HUES64 (cell line): ENCODE results near the gene MT4.

Experiments
- H3K27ac ChIP-seq: 2 replicates; pipeline ENCODE4 v1.7.0; 2013; ENCODE audit warnings: low read depth, low read length, inconsistent platforms
- H3K27me3 ChIP-seq: 2 replicates; pipeline ENCODE4 v1.6.1; 2013; ENCODE audit warnings: mild to moderate bottlenecking, low read length; ENCODE audit not compliant: insufficient read depth
- H3K36me3 ChIP-seq: 2 replicates; pipeline ENCODE4 v1.6.1; 2013; ENCODE audit warnings: mild to moderate bottlenecking, low read length; ENCODE audit not compliant: insufficient read depth
- H3K4me1 ChIP-seq: 2 replicates; pipeline ENCODE4 v1.6.1; 2013; ENCODE audit warnings: mild to moderate bottlenecking, low read length, moderate library complexity; ENCODE audit not compliant: insufficient read depth
- H3K4me3 ChIP-seq: 2 replicates; pipeline ENCODE4 v1.5.1; 2013; ENCODE audit warnings: mild to moderate bottlenecking, low read length, moderate library complexity
- H3K9ac ChIP-seq: 2 replicates; pipeline ENCODE4 v1.6.1; 2013; ENCODE audit warnings: mild to moderate bottlenecking, low read depth, low read length
- H3K9me3 ChIP-seq: 2 replicates; pipeline ENCODE4 v1.6.1; 2013; ENCODE audit warnings: low read depth, low read length; ENCODE audit not compliant: insufficient read depth
- WGBS: fragments of 150-250, 120-280 bp; methylation state at CpG from one replicate; pipeline ENCODE4 v1.1.7; 2013; ENCODE audit warnings: missing lambda C conversion rate; 5-methylcytosine and 5-hydroxymethylcytosine counted together

MT4 gene

DNA sequence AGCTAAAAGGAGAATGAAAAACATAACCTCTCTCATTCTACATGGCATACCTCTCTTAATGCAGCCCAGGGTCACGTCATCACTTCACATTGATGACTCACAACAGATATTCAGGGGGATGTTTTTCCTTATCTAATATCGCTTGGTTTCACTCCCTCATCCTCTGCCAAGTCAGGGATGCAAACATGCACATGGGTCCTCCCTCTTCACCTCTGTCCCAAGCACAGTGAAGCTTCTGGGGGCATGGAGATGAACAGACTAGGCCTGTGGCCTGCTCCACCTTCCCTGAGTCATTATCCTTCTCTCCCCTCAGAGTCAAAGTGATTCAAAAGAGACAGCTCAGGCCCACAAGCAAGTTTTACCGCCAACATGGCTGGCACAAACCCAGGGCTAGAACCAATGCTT, 41.2 kb downstream of the MT4 start:
- peaks cover 18% of the 10 kb centered on the region for H3K4me1 ChIP-seq
- H3K9me3 ChIP-seq: no peaks in the 10 kb centered on the region
- H3K27me3 ChIP-seq: peaks cover 67% of the 10 kb centered on the region
- WGBS: 88% methylated on average over 3 of the region's 3 CpGs
- no peak overlapping the region for H3K9ac ChIP-seq
- H3K36me3 ChIP-seq: no peaks in the 10 kb centered on the region
- no peak overlapping the region for H3K27ac ChIP-seq
- no peak overlapping the region for H3K4me3 ChIP-seq

DNA sequence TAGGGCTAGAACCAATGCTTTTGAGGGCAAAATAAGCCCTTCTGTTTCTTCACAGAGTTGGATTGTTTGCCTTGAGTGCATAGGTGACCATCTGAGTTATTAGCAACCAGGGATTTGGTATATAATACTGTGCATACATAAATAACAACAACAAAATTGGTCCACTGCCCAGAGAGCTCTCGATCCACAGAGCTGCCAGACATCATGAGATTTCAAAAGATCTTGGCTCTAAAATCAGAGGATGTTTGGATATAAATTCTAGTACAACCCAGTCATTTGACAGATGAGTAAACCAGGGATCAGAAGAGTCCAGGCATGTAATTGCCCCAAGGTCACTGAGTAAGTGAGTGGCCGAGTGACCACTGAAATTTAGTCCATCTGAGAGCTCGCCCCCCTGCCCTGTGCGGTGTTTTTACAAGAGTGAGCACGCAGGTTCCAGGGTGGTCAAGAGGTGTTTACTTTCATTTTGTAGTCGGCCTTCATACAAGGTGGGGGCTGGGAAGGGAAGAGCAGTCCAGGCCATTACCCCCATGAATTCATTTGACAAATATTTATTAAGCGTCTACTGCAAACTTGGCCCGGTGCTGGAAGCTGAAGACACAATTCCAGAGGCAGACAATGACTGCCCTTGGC, 41.7 kb downstream of the MT4 start:
- Histone ChIP-seq H3K4me1 (peaks cover 18% of the 10 kb centered on the region), H3K27me3 (peaks cover 72% of the 10 kb centered on the region), H3K4me3 (no peak overlapping the region), H3K27ac (no peak overlapping the region), H3K9me3 (no peaks in the 10 kb centered on the region), H3K9ac (no peak overlapping the region), H3K36me3 (no peaks in the 10 kb centered on the region)
- WGBS: 87% methylated on average over 8 of the region's 8 CpGs

DNA sequence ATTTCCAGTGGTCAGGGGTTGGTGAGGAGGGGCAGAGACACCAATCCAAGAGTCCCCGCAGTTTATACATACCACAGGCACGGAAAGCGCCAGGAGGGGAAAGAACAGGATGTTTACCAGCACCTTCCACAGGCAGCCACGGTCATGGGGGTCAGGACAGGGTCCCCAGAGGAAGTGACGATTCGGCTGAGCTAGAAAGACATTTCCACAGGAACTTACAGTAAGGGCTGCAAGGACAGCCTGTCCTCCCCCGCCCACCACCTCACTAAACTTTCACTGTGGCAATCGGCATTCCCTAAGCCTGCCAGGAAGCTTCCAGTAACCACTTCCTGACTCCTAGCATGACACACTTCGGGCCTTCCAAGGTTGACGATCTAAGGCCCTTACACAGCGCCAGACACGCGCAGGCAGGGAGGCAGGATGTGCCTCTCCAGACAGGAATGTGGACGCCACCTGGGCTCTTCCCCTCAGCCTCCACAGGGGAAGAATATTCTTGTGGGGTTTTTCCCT, 42.3 kb downstream of the MT4 start:
- peaks cover 75% of the 10 kb centered on the region for H3K27me3 ChIP-seq
- no peak overlapping the region for H3K27ac ChIP-seq
- 71% methylated on average over 14 of the region's 14 CpGs for WGBS
- H3K9me3 ChIP-seq: no peaks in the 10 kb centered on the region
- H3K4me1 ChIP-seq: peaks cover 18% of the 10 kb centered on the region
- H3K36me3 ChIP-seq: no peaks in the 10 kb centered on the region
- no peak overlapping the region for H3K4me3 ChIP-seq
- no peak overlapping the region for H3K9ac ChIP-seq

DNA sequence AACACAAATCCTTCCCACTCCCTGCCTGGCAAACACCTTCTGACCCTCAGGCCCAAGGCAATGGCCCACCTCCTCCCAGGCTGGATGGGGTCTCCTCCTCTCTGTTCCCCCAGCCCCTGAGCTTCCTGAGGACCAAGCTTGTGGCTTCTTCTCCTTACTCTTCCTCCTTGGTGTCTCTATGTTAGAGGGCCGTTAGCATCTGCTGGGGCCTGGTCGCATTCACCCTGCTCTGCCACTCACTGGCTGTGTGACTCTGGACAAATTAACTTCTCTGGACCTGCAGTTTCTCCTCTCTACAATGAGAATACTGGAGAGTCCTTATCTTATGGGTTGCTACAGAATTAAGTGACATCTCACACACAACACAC, 42.8 kb downstream of the MT4 start:
- Histone ChIP-seq H3K36me3 (no peaks in the 10 kb centered on the region), H3K9ac (no peak overlapping the region), H3K27ac (no peak overlapping the region), H3K4me3 (peak overlapping the region; percentile 53), H3K4me1 (peaks cover 18% of the 10 kb centered on the region), H3K27me3 (peaks cover 79% of the 10 kb centered on the region), H3K9me3 (no peaks in the 10 kb centered on the region)
- 68% methylated on average over 2 of the region's 2 CpGs for WGBS

DNA sequence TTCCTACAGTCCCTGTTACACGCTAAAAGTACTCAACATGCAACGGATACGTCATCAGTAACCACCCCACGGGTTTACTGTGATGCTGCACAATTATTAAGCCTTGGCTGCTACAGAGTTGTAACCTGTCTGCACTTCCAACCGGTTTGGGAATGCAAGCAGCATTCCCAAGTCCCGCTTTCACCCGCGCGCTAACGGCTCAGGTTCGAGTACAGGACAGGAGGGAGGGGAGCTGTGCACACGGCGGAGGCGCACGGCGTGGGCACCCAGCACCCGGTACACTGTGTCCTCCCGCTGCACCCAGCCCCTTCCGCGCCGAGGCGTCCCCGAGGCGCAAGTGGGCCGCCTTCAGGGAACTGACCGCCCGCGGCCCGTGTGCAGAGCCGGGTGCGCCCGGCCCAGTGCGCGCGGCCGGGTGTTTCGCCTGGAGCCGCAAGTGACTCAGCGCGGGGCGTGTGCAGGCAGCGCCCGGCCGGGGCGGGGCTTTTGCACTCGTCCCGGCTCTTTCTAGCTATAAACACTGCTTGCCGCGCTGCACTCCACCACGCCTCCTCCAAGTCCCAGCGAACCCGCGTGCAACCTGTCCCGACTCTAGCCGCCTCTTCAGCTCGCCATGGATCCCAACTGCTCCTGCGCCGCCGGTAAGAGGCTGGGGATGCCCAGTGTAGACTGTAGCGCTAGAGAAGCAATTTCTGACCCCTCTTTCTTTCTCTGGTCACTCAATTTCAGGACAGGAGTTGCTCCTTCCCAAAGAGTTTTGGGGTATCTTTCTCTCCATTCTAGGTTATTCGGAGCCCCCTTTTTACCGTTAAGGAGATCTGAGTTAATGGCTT, 43.4 kb downstream of the MT4 start, which contains the start of gene MT2A:
MT2A (plus strand) TSS at position 542 of the 833 bp plus-strand sequence; CDS start at position 614, 72 bp downstream.
- H3K4me3 ChIP-seq: peak within 1 kb of the TSS; percentile 53
- H3K27me3 ChIP-seq: peaks cover 85% of the 10 kb centered on the region
- peaks cover 18% of the 10 kb centered on the region for H3K4me1 ChIP-seq
- 6% methylated on average over 62 of the region's 62 CpGs for WGBS
- peak within 1 kb of the TSS; percentile 18; the same call in 1 of the 2 replicates for H3K9ac ChIP-seq
- no peaks in the 10 kb centered on the region for H3K36me3 ChIP-seq
- no peak within 1 kb of the TSS for H3K27ac ChIP-seq
- no peaks in the 10 kb centered on the region for H3K9me3 ChIP-seq

DNA sequence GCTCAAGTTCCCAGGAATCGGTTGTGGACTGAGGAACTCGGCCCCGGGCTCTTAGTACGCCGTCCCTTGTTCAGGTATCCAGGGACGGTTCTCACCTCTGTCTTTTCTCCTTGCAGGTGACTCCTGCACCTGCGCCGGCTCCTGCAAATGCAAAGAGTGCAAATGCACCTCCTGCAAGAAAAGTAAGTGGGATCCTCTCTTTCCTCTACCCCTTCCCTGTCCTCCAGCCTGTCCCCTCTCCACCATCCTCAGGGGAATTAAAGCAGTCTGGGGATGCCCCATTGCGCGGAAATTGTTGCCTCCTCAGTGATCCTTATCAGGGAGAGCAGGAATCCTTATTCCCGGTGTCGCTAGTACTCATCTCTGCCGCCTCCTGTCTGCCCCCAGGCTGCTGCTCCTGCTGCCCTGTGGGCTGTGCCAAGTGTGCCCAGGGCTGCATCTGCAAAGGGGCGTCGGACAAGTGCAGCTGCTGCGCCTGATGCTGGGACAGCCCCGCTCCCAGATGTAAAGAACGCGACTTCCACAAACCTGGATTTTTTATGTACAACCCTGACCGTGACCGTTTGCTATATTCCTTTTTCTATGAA, 44.1 kb downstream of the MT4 start:
- WGBS: 3% methylated on average over 19 of the region's 21 CpGs
- H3K4me3 ChIP-seq: peak overlapping the region; percentile 53
- H3K4me1 ChIP-seq: peaks cover 18% of the 10 kb centered on the region
- H3K27ac ChIP-seq: no peak overlapping the region
- H3K9ac ChIP-seq: no peak overlapping the region
- H3K36me3 ChIP-seq: no peaks in the 10 kb centered on the region
- H3K27me3 ChIP-seq: peaks cover 92% of the 10 kb centered on the region
- no peaks in the 10 kb centered on the region for H3K9me3 ChIP-seq

DNA sequence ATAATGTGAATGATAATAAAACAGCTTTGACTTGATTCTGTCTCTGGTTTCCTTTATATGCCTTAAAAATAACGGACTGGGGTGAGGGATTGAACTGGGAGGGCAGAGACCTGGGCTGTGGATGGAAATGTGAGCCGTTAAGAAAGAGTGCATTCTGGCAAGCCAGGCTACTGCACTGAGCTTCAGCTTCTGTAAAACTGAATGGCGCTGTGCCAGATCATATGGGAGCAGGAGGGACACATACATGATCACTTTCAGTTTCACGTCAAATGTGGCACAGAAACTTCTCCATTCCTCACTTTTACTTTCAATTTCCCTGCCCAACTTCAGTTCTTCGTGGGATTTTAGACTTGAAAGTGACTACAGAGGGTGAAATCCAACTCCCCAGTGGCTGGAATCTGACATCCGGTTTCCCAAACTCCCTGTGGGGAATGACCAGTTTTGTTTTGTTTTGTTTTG, 44.6 kb downstream of the MT4 start:
- Histone ChIP-seq H3K27ac (no peak overlapping the region), H3K27me3 (peaks cover 96% of the 10 kb centered on the region), H3K4me1 (peaks cover 18% of the 10 kb centered on the region), H3K36me3 (no peaks in the 10 kb centered on the region), H3K9ac (no peak overlapping the region), H3K9me3 (no peaks in the 10 kb centered on the region), H3K4me3 (peak overlapping the region; percentile 53; the same call in 1 of the 2 replicates)
- WGBS: 5% methylated on average over 6 of the region's 6 CpGs

DNA sequence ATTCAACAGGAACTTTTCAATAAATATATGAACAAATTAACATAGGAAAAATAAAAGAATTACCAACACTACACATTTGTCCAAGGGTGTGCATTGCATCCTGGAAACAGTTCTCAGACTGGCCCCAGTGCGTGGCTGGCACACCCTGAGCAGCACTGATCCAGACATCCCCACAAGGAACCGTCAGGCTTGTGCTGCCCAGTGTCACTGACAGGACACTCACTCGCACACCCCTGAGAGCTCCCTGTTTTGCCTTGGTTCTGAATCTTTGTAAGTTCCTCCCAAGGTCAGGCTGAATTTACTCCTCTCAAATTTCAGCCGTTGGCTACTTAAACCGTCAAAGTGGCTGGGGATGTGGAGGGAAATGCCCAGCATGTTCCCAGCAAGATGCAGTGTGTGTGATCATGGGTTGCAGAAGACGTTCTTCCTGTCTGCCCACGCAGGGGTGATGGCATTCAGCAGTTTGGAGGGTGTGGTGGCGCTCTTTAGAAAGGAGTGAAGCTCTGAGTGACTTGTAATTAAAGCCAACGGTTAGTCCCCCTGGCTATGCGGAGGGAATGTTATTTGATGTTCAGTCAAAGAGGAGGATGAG, 45.2 kb downstream of the MT4 start:
- H3K9me3 ChIP-seq: no peaks in the 10 kb centered on the region
- H3K4me3 ChIP-seq: no peak overlapping the region
- H3K4me1 ChIP-seq: peaks cover 18% of the 10 kb centered on the region
- H3K9ac ChIP-seq: no peak overlapping the region
- 23% methylated on average over 10 of the region's 10 CpGs for WGBS
- H3K27ac ChIP-seq: no peak overlapping the region
- no peaks in the 10 kb centered on the region for H3K36me3 ChIP-seq
- peaks cover 99% of the 10 kb centered on the region for H3K27me3 ChIP-seq

DNA sequence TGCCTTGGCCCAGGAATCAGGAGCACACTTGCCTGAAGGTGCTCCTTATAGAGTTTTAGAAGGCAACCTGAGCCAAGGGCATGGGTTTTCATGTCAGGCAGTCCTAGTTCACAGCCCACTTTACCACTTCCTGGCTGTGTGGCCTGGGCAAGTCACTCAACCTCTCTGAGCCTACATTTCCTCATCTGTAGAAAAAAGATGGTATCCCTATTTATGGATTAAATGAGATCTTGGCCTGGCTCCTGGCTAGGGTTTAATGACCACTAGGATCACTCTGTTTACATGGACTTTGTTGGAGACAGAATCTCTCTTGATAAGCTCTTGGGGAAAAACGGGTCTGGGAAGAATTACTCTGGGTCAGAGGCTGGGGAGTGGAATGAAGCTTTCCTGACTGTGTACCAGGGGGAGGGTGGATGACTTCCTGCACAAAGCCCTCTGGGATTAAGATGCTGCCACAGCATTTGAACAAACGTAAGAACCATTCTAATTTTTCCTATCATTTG, 45.8 kb downstream of the MT4 start:
- Histone ChIP-seq H3K36me3 (no peaks in the 10 kb centered on the region), H3K4me3 (no peak overlapping the region), H3K27ac (no peak overlapping the region), H3K4me1 (peaks cover 18% of the 10 kb centered on the region), H3K9ac (no peak overlapping the region), H3K9me3 (no peaks in the 10 kb centered on the region), H3K27me3 (peaks cover 99% of the 10 kb centered on the region)
- WGBS: 79% methylated on average over 2 of the region's 2 CpGs

DNA sequence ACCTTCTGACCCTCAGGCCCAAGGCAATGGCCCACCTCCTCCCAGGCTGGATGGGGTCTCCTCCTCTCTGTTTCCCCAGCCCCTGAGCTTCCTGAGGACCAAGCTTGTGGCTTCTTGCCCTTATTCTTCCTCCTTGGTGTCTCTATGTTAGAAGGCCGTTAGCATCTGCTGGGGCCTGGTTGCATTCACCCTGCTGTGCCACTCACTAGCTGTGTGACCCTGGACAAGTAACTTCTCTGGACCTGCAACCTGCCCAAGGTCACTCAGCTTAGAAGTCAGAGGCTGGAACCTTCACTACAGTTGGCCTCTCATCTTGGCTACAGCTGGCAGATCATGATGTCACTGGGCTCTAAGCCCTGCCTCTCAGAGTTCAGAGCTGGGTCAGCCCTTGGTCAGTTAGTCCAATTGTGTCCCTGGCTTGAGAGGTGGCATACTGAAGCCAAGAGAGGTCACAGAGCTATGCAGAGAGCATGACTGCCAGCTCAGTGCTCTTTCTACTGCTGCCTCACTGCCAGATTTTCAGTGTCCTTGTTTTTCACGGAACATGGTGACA, 46.5 kb downstream of the MT4 start:
- H3K4me3 ChIP-seq: no peak overlapping the region
- no peaks in the 10 kb centered on the region for H3K36me3 ChIP-seq
- H3K9me3 ChIP-seq: no peaks in the 10 kb centered on the region
- WGBS: 89% methylated on average over 2 of the region's 2 CpGs
- H3K4me1 ChIP-seq: peaks cover 18% of the 10 kb centered on the region
- H3K27ac ChIP-seq: no peak overlapping the region
- H3K27me3 ChIP-seq: peaks cover 99% of the 10 kb centered on the region
- no peak overlapping the region for H3K9ac ChIP-seq
